Hindlimb muscle (tissue), 1 donor: Measurements from ENCODE around the gene GALNT16. TPM values are rescaled to one million over a fixed set of nuclear protein-coding genes. Genes with fewer than 3 reads are reported as not detected.

Experiments
- polyA plus RNA-seq: library from polyadenylated mRNA; unstranded; fragments of 120-200 nt; gene quantifications from one replicate; pipeline ENCODE4 v1.2.1, GENCODE V29; 2013; ENCODE audit not compliant: insufficient read length

The GALNT16 gene
- polyA plus RNA-seq, 1 donor, result 25.7 TPM

Other genes with a start within 250 kb of the GALNT16 start
- gene DCAF5, start 107.0 kb upstream of the GALNT16 start, polyA plus RNA-seq, result 46.9 TPM
- gene EXD2, start 68.7 kb upstream of the GALNT16 start, polyA plus RNA-seq, result 16.2 TPM
- 127 TPM for gene ERH, start 138.1 kb downstream of the GALNT16 start, polyA plus RNA-seq
- gene SLC39A9, start 138.5 kb downstream of the GALNT16 start, polyA plus RNA-seq, result 27.1 TPM
- 0.62 TPM for gene PLEKHD1, start 224.6 kb downstream of the GALNT16 start, polyA plus RNA-seq